K562 (cell line): ENCODE data around the gene KCNH2. TPM values are rescaled to one million over a fixed set of nuclear protein-coding genes. Genes with fewer than 3 reads are reported as not detected.

Source experiments
- ARID3B ChIP-seq: fragments of 250-450 bp; sonication (Bioruptor Pico); IDR thresholded peaks from 2 replicates; pipeline ENCODE4 v1.4.0; 2020; ENCODE audit warnings: borderline replicate concordance
- ARNT ChIP-seq, 2 experiments: fragments of 450-650 bp; IDR thresholded peaks; 2 replicates each; pipeline ENCODE4 v1.6.1; 2016; ENCODE audit warnings: mild to moderate bottlenecking in 1 of 2
- ASH1L ChIP-seq: fragments of 450-650 bp; IDR thresholded peaks from 2 replicates; pipeline ENCODE4 v1.6.1; 2018; ENCODE audit warnings: borderline replicate concordance, mild to moderate bottlenecking, low read depth; ENCODE audit not compliant: partially characterized antibody
- E4F1 ChIP-seq: fragments of 250-450 bp; sonication (Bioruptor Pico); IDR thresholded peaks from 2 replicates; pipeline ENCODE4 v1.5.0; 2021; ENCODE audit warnings: mild to moderate bottlenecking, borderline replicate concordance
- FOSL1 ChIP-seq: fragments of 200-800 bp; sonication (Bioruptor generic); conservative IDR thresholded peaks from 2 replicates; pipeline ENCODE4 v1.6.1; 2016; ENCODE audit warnings: missing genetic modification characterization, missing compliant biosample characterization
- GABPA ChIP-seq: fragments of 200-800 bp; sonication (Bioruptor generic); conservative IDR thresholded peaks from 2 replicates; pipeline ENCODE4 v1.6.1; 2016; ENCODE audit warnings: low read depth, missing genetic modification characterization, missing compliant biosample characterization
- HDAC8 ChIP-seq: fragments of 450-650 bp; IDR thresholded peaks from 2 replicates; pipeline ENCODE4 v1.6.1; 2016; ENCODE audit warnings: mild to moderate bottlenecking, missing genetic modification characterization, moderate library complexity, missing compliant biosample characterization
- KDM1A ChIP-seq, 2 experiments: fragments of 450-650 bp; IDR thresholded peaks; 2 replicates each; pipeline ENCODE4 v1.6.1; 2016; ENCODE audit warnings: mild to moderate bottlenecking in 2 of 2
- PATZ1 ChIP-seq: fragments of 250-450 bp; sonication (Bioruptor Pico); IDR thresholded peaks from 2 replicates; pipeline ENCODE4 v1.5.0; 2020; ENCODE audit warnings: mild to moderate bottlenecking, borderline replicate concordance
- SRSF3 ChIP-seq: fragments of 200-400 bp; formaldehyde crosslinking; IDR thresholded peaks from 2 replicates; pipeline ENCODE4 v1.6.1; 2016; ENCODE audit warnings: mild to moderate bottlenecking, low read length, moderate library complexity; ENCODE audit not compliant: insufficient read depth
- TCF15 ChIP-seq: fragments of 250-450 bp; sonication (Bioruptor Pico); IDR thresholded peaks from 2 replicates; pipeline ENCODE4 v1.8.0; 2022; ENCODE audit warnings: moderate library complexity, mild to moderate bottlenecking, inconsistent platforms
- ZNF280B ChIP-seq: fragments of 250-450 bp; sonication (Bioruptor Pico); IDR thresholded peaks from 2 replicates; pipeline ENCODE4 v1.5.1; 2021; ENCODE audit warnings: mild to moderate bottlenecking
- ZNF282 ChIP-seq: sonication (generic); formaldehyde crosslinking; IDR thresholded peaks from 2 replicates; pipeline ENCODE4 v1.8.1; 2023; ENCODE audit warnings: missing genetic modification reagents
- polyA plus RNA-seq, 8 experiments: library from polyadenylated mRNA; depleted of rRNA in 4 of 8; stranded (reverse) in 5 of 8; unstranded in 3 of 8; fragments of >200 nt; fragmentation: Nextera tagmentation in 2 of 8; fragmentation: Illumina TruSeq in 1 of 8; extraction: Ambion mirVana in 2 of 8; extraction: Trizol in 1 of 8; gene quantifications; 2 replicates each; pipeline versions ENCODE4 v1.2.1 to v1.2.3, GENCODE V29; 2011 to 2014; ENCODE audit warnings: inconsistent platforms in 1 of 8, missing spikeins in 1 of 8
- total RNA-seq, 7 experiments: library from RNA; depleted of rRNA in 6 of 7; stranded (reverse); fragments of >200 nt in 6 of 7; fragmentation: Illumina TruSeq in 2 of 7; extraction: Trizol in 2 of 7; gene quantifications; 2 replicates each; pipeline versions ENCODE4 v1.2.1 to v1.2.3, GENCODE V29; 2011 to 2021; ENCODE audit warnings: low replicate concordance in 1 of 7
- TF ChIP-seq, protein P1 (sequence below): sonication (generic); formaldehyde crosslinking; IDR thresholded peaks from 2 replicates; pipeline ENCODE4 v1.8.0; 2022; ENCODE audit warnings: mild to moderate bottlenecking, missing genetic modification reagents, borderline replicate concordance

KCNH2 gene
- total and polyA plus RNA-seq, 9 of the 15 experiments (the other 6 are each of a cell fraction or from before 2014, with no cell fraction given), result 18.1 to 368 (median 218) TPM

- no peak for TF ChIP-seq ZNF280B (CRISPR knock-in tag)
- no peak for TF ChIP-seq E4F1 (CRISPR knock-in tag)
- TF ChIP-seq, protein P1, sequence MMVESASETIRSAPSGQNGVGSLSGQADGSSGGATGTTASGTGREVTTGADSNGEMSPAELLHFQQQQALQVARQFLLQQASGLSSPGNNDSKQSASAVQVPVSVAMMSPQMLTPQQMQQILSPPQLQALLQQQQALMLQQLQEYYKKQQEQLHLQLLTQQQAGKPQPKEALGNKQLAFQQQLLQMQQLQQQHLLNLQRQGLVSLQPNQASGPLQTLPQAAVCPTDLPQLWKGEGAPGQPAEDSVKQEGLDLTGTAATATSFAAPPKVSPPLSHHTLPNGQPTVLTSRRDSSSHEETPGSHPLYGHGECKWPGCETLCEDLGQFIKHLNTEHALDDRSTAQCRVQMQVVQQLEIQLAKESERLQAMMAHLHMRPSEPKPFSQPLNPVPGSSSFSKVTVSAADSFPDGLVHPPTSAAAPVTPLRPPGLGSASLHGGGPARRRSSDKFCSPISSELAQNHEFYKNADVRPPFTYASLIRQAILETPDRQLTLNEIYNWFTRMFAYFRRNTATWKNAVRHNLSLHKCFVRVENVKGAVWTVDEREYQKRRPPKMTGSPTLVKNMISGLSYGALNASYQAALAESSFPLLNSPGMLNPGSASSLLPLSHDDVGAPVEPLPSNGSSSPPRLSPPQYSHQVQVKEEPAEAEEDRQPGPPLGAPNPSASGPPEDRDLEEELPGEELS (CRISPR knock-in tag), result no peak
- TF ChIP-seq ARID3B, result no peak
- TF ChIP-seq GABPA, result no peak
- no peak for TF ChIP-seq SRSF3
- TF ChIP-seq KDM1A (IDR thresholded peaks at IDR 0.05), result no peak
- no peak for TF ChIP-seq ZNF282 (CRISPR knock-in tag)
- no peak for TF ChIP-seq TCF15 (CRISPR knock-in tag)
- TF ChIP-seq HDAC8 (tag), result no peak
- TF ChIP-seq ASH1L, result no peak
- TF ChIP-seq FOSL1, result peak; percentile 65
- 0 out of 4 replicates have a peak, but pooled peaks of 1 of the 2 experiments have one; percentile 26 for TF ChIP-seq ARNT (IDR thresholded peaks at IDR 0.05)
- TF ChIP-seq PATZ1 (CRISPR knock-in tag), result no peak
These were observed 50.2 kb downstream of the KCNH2 start (continued) for GRCh38 chr7:150927956-150928344.
